HG03460 (cell line): ENCODE results near the gene CCR1.

Experiments used
- ATAC-seq: cut with Tn5 transposase; IDR thresholded peaks from one replicate; pipeline ENCODE4 v1.9.1; 2021; ENCODE audit not compliant: unreplicated experiment

Gene CCR1

DNA sequence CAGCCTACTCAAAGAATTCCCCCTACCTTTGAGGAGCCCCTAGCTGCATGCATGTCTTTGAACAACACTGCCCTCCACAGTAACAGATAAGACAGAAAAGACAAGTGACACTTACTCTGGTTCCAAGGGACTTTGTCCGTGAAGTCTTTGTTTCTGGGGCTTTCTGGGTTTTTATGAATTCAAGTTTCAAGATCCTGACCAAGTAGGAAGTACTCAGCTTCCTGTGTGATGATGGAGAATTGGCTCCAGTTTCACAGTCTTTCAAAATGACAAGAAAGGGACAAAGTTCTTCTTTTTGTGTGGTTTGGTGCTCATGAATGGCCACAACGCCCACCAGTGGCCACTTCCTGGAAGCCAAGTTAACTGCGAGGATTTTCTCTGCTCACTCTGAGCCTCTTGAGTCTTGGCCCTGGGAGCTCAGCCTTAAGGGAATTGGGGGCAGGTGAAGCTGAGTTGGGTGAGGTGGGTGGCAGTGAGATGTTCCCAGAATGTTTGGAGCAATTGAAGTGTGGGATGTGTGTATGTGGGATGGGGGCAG is at the start of gene CCR1:
CCR1 (minus strand) TSS at position 147 of the 538 bp plus-strand sequence. CDS start 4,000 bp downstream, outside the sequence.
- no peak for ATAC-seq

DNA sequence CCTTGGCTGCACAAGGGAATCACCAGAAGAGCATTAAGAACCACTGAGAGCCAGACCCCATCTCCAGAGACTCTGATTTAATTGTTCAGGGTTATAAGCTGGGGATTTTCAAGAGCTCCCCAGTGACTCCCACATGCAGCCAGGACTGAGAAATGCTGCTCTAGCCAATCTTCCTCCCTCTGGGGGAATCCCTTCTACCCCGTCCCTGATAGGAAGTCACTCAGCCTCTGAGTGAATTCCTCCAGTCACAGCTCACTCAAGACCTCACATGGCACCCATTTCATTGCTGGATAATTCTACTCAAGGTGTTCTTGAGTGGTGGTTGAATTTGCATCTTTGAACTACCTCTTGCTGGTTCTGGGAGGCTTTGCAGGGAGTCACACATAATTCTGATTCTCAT is 44.9 kb upstream of the CCR1 start:
- no peak for ATAC-seq

DNA sequence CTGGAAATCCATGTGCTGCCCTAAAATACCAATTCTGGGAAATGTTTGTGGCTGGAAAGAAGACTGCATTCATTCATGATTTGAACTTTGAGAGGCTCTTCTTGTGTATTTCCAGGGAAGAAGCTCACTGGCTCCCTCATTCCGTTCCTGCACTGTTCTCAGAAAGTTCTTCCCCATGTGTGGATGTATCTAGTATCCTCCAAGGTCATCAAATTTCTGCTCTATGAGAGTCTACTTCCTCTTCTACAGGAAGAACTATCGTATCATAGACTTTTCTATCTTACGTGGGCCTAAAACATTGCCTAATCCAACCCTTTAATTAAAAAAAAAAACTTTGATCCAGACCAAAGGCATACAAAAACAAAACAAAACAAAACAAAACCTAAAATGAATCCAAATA is 37.0 kb upstream of the CCR1 start:
- ATAC-seq, result no peak

DNA sequence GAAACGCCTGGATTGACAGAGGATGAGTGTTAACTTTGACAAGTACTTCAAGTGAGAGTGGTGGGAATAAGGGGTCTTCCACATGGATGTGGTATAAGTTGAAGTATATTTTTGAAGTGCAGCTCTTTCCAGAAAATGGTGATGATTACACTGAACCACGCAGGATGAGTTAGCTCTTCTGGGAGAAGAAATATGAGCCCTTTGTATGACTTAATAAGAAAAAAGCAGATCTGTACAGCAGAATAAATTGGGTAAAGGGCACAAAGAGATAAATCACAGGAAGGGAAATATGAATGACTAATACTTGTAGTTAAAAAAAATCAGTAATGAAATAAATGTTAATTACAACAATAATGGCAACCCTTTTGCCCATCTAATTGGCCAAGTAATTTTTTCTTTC is 35.4 kb upstream of the CCR1 start:
- ATAC-seq, result no peak

DNA sequence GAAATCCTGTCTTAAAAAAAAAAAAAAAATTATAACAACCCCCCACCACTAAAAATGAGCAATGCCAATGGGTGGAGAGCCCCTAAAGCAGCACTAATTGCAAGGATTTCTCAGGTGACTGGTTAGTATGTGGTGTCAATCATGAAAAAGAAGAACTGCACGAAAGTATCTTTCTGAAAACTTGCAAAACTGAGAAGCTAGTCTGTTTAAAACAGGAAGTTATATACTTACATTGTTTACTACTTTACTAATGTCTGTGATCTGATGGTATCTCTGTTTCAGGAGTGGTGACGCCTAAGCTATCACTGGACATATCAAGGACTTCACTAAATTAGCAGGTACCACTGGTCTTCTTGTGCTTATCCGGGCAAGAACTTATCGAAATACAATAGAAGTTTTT is 34.0 kb upstream of the CCR1 start, which contains the start of gene CCR3:
CCR3 (plus strand) TSS at position 341 of the 400 bp plus-strand sequence. CDS start 22,699 bp downstream, outside the sequence.
- no peak for ATAC-seq

DNA sequence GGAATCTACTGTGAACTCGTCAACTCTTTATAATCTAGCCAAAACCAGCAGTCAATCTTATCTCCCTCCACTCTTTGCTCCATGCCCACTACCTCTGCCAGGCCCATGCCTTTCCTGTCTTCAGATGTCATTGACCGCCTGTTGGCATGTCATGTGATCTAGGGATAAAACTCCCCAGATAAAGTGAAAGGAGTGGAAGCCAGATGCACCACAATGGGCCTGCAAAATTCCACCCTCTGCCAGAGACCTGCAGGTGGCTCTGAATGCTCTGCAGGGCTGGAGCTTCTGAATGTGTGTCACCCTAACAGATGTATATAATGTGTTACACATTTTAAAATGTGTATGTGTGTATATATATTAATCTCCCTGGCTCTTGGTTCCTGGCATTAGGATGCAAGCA is 31.8 kb upstream of the CCR1 start:
- ATAC-seq, result no peak

DNA sequence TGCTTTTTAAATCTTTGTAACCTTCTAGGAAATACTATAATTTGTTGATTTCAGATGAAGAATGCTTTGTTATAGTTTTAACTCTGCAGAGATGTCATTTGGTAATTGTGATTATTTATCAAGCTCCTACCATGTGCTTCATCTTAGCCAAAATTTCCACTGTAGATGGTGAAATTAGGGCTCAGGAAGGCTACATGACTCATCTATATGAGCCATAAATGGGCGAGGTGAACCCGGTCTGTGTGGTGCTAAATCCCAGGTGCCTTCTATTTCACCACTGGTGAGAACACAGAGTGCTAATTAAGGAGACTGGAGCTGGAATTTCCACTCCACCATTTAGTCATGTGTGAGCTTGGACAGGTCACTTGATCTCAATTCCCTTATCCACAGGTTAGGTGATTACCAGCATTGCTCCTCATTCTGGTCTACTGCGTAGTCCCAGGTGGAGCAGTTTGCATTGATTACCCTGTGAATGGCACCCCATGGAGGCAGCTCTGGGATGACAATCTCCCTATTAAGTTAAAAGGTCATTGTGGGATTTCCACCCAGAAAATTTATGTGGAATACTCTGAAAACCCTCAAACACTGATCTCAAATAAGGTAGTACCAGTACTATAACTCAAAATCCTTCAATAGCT is 31.3 kb upstream of the CCR1 start:
- no peak for ATAC-seq

DNA sequence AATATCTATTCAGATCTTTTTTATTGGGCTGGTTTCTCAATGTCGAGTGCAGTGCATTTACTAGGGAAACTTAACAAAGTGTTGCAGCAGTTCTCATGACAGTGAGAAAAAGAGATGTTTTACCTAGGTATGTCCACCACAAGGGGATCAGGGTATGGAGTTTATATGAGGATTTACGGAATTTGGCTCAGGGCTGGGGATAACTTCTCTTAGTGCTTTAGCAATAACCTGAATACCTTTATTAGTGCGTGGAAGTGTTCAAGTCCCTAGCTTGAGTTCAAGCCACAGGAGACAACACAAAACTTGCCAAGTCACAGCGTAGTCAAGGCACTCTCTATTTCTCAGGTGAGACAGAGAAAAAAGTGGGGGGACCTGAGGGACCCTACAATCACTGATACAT is 30.3 kb upstream of the CCR1 start:
- ATAC-seq, result no peak

DNA sequence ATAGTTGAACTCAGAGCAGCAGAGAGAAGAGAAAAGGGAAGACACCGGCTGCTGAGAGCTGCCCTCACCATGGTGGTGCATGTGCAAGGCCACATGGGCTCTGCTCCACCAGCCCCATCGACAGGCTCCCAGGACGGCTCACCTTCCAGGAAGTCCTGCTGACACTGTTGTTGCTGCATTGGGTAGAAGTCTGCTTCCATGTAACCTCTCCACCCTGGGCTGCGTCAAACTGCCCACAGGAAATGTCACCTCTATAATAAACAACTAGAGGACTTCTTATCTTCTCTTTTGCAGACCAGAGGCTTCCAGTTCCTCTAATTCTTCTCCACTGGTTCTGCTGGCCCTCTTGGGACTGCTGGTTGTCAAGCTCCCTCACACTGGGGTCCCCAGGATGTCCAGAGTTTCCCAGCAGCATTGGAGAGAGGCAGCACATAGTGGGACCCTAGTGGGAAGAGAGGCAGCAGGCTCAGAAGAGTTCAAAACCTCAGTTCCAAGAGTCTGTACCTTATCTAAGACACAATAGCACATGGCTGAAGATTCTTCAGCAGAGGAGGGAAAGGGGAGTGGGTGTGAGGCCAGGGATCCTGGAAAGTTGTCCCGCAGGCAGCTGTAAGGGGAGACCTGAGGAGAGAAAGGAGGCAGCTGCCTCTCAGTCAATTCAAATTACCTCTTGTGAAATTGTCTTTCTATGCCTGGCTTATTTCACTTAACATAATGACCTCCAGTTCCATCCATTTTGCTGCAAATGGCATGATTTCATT is 28.4 kb upstream of the CCR1 start:
- no peak for ATAC-seq

DNA sequence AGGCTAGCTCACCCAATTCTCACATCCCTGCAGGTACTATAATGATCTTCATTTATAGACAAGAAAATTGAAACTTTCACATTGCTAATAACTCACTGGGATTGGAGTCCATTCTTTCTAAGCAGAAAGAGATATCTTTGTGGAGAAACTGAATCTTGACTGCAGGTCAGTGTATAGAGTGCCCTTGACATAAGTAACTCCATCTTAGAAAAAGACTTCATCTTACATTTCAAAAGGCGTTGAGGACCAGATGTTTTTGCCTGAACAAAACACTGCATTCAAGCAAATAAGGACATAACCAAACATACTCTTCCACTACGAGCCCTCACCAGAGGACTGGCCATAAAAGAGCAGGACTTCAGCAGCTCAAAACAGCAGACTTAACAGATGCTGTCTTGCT is 27.3 kb upstream of the CCR1 start:
- no peak for ATAC-seq

DNA sequence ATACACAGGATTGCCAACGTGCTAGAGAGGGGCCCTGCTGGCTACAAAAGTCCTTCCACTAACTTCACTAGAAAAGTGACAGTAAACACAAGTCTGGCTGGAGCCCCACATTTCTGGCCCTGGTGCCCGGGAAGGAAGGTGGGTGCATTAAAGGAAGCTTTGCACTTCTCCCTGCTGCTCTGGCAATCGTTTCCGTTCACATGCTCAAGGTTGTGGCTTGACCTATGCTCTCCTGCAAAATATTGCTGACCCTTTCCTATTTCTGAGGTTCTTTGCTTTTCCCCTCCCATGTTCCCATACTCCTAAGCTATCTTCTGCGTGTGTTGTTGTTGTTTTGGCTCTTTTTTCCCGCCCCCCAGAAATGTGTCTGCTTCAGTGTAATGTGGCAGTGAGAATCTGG is 25.1 kb upstream of the CCR1 start:
- no peak for ATAC-seq

DNA sequence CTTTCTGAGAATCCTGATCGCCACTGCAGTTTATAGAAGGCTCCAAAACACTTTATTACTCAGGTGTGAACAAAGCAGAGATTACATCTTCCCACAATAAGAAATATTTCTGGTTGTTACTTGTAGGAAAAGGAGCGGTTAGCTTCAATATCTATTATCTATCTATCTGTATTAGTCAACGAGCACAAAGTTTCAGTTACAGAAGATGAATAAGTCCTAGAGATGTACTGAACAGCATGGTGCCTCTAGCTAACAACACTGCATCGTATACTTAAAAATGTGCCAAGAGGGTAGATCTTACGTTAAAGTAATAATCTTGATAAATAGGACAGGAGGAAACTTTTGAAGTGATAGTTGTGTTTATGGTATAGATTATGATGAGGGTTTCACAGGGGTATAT is 23.2 kb upstream of the CCR1 start:
- ATAC-seq, result no peak

DNA sequence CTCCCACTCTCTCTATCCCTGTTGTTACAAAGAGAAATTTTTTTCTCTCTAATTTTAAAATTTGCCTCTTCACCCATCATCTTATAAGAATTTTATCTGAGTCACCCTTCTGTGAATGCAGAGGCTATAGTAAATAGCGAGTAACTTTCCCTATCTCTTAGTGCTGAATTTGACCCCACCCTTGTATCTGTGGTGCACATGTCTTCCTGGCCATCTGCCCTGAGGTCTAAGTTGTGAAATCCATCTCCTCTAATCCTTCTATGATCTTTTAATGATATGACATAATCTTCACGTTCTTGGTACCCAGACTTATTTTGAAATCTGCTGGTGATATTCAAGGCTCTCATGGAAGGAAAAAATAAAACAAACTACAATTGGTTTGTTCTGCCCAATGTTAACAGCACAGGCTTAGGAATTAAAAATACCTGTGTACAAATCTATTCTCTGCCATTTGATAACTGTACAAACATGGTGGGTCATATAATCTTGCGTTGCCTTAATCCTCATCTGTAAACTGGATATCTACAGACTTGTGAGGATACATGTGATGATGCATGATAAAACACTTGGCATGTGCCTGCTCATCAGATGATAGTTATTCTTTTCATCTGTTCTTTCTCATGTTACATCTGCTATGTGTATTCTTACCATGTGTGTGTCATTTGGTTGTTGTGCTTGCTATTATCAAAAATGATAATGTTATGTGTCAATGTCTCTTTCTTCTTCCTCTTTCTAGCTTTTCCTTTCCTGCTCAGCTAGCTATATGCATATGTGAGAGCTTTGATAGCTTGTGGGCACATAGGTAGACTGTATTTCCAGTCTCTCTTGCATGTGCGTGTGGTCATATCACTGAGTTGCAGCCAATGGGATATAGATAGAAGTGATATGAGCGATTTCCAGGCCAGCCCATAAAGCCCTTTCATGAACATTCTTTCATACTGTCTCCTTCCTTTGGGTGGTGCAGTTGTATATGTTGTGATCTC is 20.4 kb upstream of the CCR1 start:
- no peak for ATAC-seq

DNA sequence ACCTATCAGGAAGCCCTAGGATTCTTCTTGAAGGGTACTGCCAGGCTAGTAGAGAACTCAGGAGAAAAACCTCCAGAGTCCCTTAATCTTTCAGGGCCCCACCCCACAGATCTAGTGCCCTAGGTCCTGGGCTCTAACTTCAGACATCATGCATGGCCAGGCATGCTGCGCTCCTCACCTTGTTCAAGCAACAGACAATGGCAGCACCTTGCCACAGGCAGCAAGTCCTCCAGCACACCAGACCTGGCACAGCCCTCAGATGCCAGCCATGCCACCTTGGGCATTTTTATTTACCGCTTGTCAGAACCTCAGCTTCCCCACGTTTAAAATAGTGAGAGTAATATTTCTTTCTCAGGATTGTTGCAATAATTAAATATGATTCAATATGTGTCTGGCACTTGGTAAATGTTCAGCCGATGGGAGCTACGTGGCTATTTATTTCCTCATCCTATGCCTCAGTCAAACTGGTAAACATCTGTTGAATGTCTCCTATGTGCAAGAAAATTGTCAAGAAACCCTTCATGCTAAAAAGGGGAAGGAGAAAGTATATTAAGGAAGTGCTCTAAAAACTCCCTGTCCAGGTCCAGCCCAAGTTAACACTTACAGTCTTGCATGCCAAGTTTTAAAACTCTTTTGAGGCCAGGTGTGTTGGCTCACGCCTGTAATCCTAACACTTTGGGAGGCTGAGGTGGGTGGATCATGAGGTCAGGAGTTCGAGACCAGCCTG is 14.5 kb upstream of the CCR1 start:
- ATAC-seq, result no peak

DNA sequence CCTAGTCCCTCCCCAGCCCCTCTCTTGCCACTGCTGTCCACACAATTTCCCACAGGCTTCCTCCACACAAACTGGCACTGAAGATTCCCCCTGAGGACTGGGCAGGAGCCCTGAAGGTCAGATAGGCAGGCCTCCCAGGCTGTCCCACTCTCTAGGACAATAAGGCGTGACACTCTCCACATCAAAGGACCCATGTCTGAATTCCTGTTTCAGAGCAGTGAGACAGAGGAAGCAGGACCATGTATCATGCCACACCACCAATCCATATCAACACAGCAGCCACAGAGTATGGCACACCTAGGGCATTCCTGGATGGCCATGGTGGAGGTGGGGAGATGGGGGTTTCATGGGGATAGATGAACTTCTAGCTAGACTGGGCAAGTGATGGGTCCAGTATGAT is 13.8 kb upstream of the CCR1 start:
- no peak for ATAC-seq

DNA sequence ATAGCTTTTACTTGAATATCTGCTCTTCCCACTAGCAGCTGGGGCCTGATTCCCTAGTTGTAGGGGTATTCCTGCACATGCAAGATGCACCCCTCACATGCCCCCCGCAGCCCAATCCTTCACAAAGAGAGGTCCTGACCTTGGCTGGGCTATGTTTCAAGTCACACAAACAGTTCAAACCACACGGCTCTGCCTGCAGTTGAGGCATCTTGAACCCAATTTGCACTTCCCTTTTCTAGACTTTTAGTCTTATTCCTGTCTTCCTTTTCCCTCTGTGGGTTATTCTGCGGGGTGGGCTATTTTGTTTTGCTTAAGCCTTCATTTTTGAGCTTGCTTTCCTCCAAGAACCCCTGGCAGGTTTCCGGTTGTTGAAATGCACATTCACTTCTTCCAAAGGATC is 13.3 kb upstream of the CCR1 start:
- no peak for ATAC-seq

DNA sequence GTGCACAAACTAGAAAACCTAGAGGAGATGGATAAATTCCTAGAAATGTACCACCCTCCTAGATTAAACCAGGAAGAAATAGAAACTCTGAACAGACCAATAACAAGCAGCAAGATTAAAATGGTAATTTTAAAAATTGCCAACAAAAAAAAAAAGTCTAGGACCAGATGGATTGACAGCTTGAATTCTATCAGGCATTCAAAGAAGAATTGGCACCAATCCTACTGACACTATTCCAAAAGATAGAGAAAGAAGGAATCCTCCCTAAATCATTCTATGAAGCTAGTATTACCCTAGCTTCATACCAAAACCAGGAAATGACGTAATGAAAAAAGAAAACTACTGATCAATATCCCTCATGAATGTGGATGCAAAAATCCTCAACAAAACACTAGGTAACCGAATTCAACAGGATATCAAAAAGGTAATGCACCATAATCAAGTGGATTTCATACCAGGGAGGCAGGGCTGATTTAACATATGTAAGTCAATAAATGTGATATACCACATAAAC is 10.1 kb upstream of the CCR1 start:
- no peak for ATAC-seq

DNA sequence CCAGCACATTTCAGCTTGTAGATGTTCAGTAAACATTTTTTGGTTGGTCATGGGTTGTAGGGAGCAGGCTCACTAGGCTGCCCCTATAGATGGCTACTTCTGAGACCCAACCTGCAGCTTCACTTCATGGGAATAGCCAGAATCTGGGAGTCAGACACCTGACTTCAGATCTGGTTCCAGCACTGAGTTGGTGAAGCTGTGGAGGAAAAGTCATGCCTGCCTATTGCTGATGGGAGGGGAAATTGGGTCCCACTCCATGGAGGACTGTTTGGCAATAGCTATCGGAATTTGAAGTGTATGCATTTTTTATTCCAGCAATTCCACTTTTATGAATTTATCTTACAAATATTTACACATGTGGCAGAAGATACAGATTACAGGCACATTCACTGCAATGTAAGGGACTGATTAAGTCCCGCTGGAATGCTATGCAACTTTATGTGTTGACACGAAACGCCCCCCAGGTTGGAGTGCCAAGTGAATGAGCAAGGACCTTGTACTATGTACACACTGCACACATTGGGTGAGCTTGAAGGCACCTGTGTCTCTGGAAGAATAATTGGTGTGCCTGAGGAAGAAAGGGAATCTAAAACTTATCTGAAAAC is 7.8 kb upstream of the CCR1 start:
- ATAC-seq, result no peak

DNA sequence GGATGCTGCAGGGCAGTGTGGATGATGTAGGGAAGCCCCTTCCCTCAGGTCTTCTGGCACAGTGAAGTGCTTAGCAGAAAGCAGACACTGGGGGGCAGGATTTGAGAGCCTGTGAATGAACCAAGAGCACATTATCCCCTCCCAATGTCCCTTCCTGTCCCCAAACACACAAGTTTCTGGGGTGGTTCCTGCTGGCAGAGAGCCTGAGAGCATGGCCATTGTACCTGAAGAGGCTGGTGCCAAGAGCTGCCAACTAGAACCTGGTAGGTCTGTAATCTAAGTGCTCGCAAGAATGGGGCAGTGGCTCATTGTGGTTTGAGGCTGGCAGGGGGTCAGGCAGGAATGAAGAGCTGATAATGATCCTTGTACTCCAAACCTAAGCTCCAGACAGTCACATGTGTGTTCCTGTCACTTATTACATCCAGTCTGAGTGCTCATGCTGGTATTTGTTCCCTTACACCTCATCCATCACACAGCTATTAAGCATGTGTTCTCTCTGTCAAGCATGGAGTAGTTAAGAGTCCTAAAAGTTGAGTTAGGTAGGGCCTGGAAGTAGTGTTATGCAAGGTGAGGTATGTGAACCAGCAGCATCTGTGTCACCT is 6.7 kb upstream of the CCR1 start:
- ATAC-seq, result no peak

DNA sequence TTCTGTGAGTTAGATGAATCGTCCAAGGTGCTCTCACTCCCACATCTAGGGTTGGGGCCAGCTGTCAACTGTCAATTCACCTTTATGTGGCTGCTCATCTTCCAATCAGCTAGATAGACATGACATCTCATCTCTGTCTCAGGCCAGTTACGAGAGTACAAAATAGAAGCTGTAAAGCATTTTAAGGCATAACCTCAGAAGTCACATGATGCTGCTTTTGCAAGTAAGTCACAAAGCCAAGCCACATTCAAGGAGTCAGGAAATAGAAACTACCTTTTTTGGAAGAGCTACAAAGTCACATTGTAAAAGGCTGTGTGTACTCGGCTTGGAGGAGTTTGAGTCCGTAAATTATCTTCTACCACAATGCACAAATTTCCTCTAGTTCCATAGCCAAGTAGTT is 5.1 kb upstream of the CCR1 start:
- ATAC-seq, result no peak
